SK-N-SH treated with all-trans-retinoic acid at 6 μM for 48 hours (cell line): Measurements from ENCODE around the gene CYP27B1.

ENCODE experiments used
- ATAC-seq: fragments of 200-7000 bp; cut with Tn5 transposase; 3 replicates; pipeline ENCODE4 v1.9.1; 2020; ENCODE audit warnings: mild to moderate bottlenecking, moderate library complexity
- CSDC2 ChIP-seq: fragments of 250-450 bp; sonication (Bioruptor Pico); IDR thresholded peaks from 2 replicates; pipeline ENCODE4 v1.5.0; 2020; ENCODE audit warnings: mild to moderate bottlenecking, moderate library complexity
- ESRRG ChIP-seq: fragments of 250-450 bp; sonication (Bioruptor Pico); IDR thresholded peaks from 2 replicates; pipeline ENCODE4 v1.6.1; 2021; ENCODE audit warnings: mild to moderate bottlenecking
- ISL1 ChIP-seq: fragments of 250-450 bp; sonication (Bioruptor Pico); IDR thresholded peaks from 2 replicates; pipeline ENCODE4 v2.1.2; 2022; ENCODE audit warnings: mild to moderate bottlenecking, moderate library complexity
- OSR1 ChIP-seq: fragments of 250-450 bp; sonication (Bioruptor Pico); IDR thresholded peaks from 2 replicates; pipeline ENCODE4 v1.8.0; 2022; ENCODE audit warnings: moderate library complexity, mild to moderate bottlenecking, inconsistent platforms
- PATZ1 ChIP-seq: fragments of 250-450 bp; sonication (Bioruptor Pico); IDR thresholded peaks from 2 replicates; pipeline ENCODE4 v1.8.0; 2020; ENCODE audit warnings: mild to moderate bottlenecking, moderate library complexity, borderline replicate concordance
- POU6F1 ChIP-seq: fragments of 250-450 bp; sonication (Bioruptor Pico); IDR thresholded peaks from 2 replicates; pipeline ENCODE4 v1.8.0; 2021; ENCODE audit warnings: low read depth, mild to moderate bottlenecking, moderate library complexity, borderline replicate concordance
- PPARA ChIP-seq: fragments of 250-450 bp; sonication (Bioruptor Pico); IDR thresholded peaks from 2 replicates; pipeline ENCODE4 v1.5.0; 2020; ENCODE audit warnings: mild to moderate bottlenecking, borderline replicate concordance
- RARB ChIP-seq: fragments of 250-450 bp; sonication (Bioruptor Pico); IDR thresholded peaks from 2 replicates; pipeline ENCODE4 v1.8.0; 2021; ENCODE audit warnings: mild to moderate bottlenecking, moderate library complexity
- SNAI2 ChIP-seq: fragments of 250-450 bp; sonication (Bioruptor Pico); IDR thresholded peaks from 2 replicates; pipeline ENCODE4 v1.5.0; 2020; ENCODE audit warnings: mild to moderate bottlenecking, moderate library complexity
- TCF4 ChIP-seq: fragments of 250-450 bp; sonication (Bioruptor Pico); IDR thresholded peaks from 2 replicates; pipeline ENCODE4 v1.8.0; 2021; ENCODE audit warnings: mild to moderate bottlenecking, moderate library complexity, borderline replicate concordance
- TOX ChIP-seq: fragments of 250-450 bp; sonication (Bioruptor Pico); IDR thresholded peaks from 2 replicates; pipeline ENCODE4 v1.8.0; 2021; ENCODE audit warnings: mild to moderate bottlenecking, moderate library complexity, borderline replicate concordance
- TSHZ2 ChIP-seq: fragments of 250-450 bp; sonication (Bioruptor Pico); IDR thresholded peaks from 2 replicates; pipeline ENCODE4 v1.5.0; 2020; ENCODE audit warnings: mild to moderate bottlenecking, moderate library complexity
- ZC3H10 ChIP-seq: fragments of 250-450 bp; sonication (Bioruptor Pico); IDR thresholded peaks from 2 replicates; pipeline ENCODE4 v1.5.1; 2021; ENCODE audit warnings: mild to moderate bottlenecking, moderate library complexity
- ZFP3 ChIP-seq: fragments of 250-450 bp; sonication (Bioruptor Pico); IDR thresholded peaks from 2 replicates; pipeline ENCODE4 v1.5.0; 2020; ENCODE audit warnings: mild to moderate bottlenecking, moderate library complexity
- ZFP30 ChIP-seq: fragments of 450-650 bp; formaldehyde crosslinking; IDR thresholded peaks from 2 replicates; pipeline ENCODE4 v1.5.0; 2022; ENCODE audit warnings: mild to moderate bottlenecking, moderate library complexity
- ZNF565 ChIP-seq: fragments of 450-650 bp; formaldehyde crosslinking; conservative IDR thresholded peaks from 2 replicates; pipeline ENCODE4 v1.5.0; 2020; ENCODE audit warnings: low read depth, mild to moderate bottlenecking, moderate library complexity
- ZNF70 ChIP-seq: fragments of 450-650 bp; formaldehyde crosslinking; IDR thresholded peaks from 2 replicates; pipeline ENCODE4 v1.5.0; 2020; ENCODE audit warnings: mild to moderate bottlenecking, moderate library complexity
- ZNF8 ChIP-seq: fragments of 450-650 bp; formaldehyde crosslinking; IDR thresholded peaks from 2 replicates; pipeline ENCODE4 v1.5.0; 2020; ENCODE audit warnings: mild to moderate bottlenecking, moderate library complexity

Gene CYP27B1

GRCh38 chr12:57800965-57801364 lies 34.1 kb upstream of the CYP27B1 start:
- no peak for ATAC-seq
- TF ChIP-seq ZFP30 (no peak), SNAI2 (CRISPR knock-in tag) (no peak)

GRCh38 chr12:57797933-57798332 lies 31.1 kb upstream of the CYP27B1 start:
- TF ChIP-seq CSDC2: no peak
- TF ChIP-seq TSHZ2: no peak
- TF ChIP-seq OSR1 (CRISPR knock-in tag): no peak
- no peak for TF ChIP-seq ESRRG (CRISPR knock-in tag)
- no peak for TF ChIP-seq RARB (CRISPR knock-in tag)
- no peak for TF ChIP-seq ZNF565 (CRISPR knock-in tag)
- no peak for TF ChIP-seq PPARA
- no peak for ATAC-seq

- TF ChIP-seq ZFP30 (no peak), ESRRG (CRISPR knock-in tag) (no peak), SNAI2 (CRISPR knock-in tag) (no peak), ZNF8 (CRISPR knock-in tag) (no peak), ZNF70 (CRISPR knock-in tag) (no peak), ZNF565 (CRISPR knock-in tag) (no peak), ZFP3 (CRISPR knock-in tag) (no peak)
- no peak for ATAC-seq
Measured at GRCh38 chr12:57796996-57797395, 30.1 kb upstream of the CYP27B1 start.

- no peak for TF ChIP-seq TCF4
- TF ChIP-seq OSR1 (CRISPR knock-in tag): no peak
- no peak for TF ChIP-seq PATZ1 (CRISPR knock-in tag)
- TF ChIP-seq ZC3H10: no peak
- no peak for TF ChIP-seq RARB (CRISPR knock-in tag)
- TF ChIP-seq PPARA: no peak
- TF ChIP-seq ESRRG (CRISPR knock-in tag): no peak
- no peak for TF ChIP-seq TOX (CRISPR knock-in tag)
- TF ChIP-seq ZNF8 (CRISPR knock-in tag): no peak
- TF ChIP-seq POU6F1 (CRISPR knock-in tag): no peak
- TF ChIP-seq, all 23 proteins: peak for 0
- no peak for ATAC-seq
Measured at GRCh38 chr12:57795354-57795753, 28.5 kb upstream of the CYP27B1 start.

GRCh38 chr12:57793920-57794319 lies 27.0 kb upstream of the CYP27B1 start:
- peak; percentile 74 for ATAC-seq
- TF ChIP-seq ISL1 (peak; percentile 23; the same call in 1 of the 2 replicates), POU6F1 (CRISPR knock-in tag) (no peak), TSHZ2 (no peak)
